ENCODE results near the gene NEFH.

DNA sequence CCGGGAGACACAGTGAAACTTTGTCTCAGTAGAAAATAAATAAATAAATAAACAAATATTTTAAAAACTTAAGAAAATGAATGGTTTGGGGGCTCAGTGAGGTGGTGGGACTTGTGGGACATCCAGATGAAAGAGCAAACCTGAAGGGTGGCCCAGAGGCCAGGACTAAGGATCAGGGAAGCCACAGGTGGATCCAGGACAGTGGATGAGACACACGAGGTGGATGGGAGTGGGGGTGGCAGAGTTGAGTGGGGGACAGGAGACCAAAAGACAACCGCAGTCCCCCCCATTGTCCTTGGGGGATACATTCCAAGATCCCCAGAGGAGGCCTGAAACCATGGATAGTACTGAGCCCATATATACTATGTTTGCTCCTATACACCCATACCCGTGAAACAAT, 34.5 kb upstream of the NEFH start:
- TF ChIP-seq, protein P1, sequence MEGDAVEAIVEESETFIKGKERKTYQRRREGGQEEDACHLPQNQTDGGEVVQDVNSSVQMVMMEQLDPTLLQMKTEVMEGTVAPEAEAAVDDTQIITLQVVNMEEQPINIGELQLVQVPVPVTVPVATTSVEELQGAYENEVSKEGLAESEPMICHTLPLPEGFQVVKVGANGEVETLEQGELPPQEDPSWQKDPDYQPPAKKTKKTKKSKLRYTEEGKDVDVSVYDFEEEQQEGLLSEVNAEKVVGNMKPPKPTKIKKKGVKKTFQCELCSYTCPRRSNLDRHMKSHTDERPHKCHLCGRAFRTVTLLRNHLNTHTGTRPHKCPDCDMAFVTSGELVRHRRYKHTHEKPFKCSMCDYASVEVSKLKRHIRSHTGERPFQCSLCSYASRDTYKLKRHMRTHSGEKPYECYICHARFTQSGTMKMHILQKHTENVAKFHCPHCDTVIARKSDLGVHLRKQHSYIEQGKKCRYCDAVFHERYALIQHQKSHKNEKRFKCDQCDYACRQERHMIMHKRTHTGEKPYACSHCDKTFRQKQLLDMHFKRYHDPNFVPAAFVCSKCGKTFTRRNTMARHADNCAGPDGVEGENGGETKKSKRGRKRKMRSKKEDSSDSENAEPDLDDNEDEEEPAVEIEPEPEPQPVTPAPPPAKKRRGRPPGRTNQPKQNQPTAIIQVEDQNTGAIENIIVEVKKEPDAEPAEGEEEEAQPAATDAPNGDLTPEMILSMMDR (IDR thresholded peaks at IDR 0.05): no peak
- no peak for TF ChIP-seq EZH2 (IDR thresholded peaks at IDR 0.05)
- TF ChIP-seq EZH2phosphoT487 (IDR thresholded peaks at IDR 0.05): no peak
